ENCODE data around the gene CFAP251. TPM values are rescaled to one million over a fixed set of nuclear protein-coding genes. Genes with fewer than 3 reads are reported as not detected.

CFAP251 gene
- total RNA-seq, 2 experiments from 2014 or later: 0.28 to 0.33 TPM

GRCh38 chr12:121921066-121921465, 2.7 kb downstream of the CFAP251 start:
- Histone ChIP-seq H3K9me3 (ENCODE audit: control insufficient read depth in 1 of 2, insufficient read depth in 1 of 2, low read length in 2 of 2) (no peaks in the 10 kb centered on the region), H3K4me3 (ENCODE audit: low read length) (no peak overlapping the region), H3K27ac (ENCODE audit: low read depth in 1 of 2, low read length in 2 of 2) (no peak overlapping the region), H3K27me3 (ENCODE audit: control insufficient read depth in 1 of 2, insufficient read depth in 2 of 2, low read length in 2 of 2) (no peaks in the 10 kb centered on the region), H3K4me1 (ENCODE audit: insufficient read depth, low read length) (peaks cover 14% of the 10 kb centered on the region), H3K36me3 (ENCODE audit: insufficient read depth, low read length) (peaks cover 11% of the 10 kb centered on the region)
- H3K4me3 Mint-ChIP-seq: no peak overlapping the region
- POLR2A ChIA-PET: no interaction called here
- no peak for TF ChIP-seq CTCF (IDR thresholded peaks at IDR 0.05)
- peaks cover 8% of the 10 kb centered on the region for H3K4me1 Mint-ChIP-seq (ENCODE audit: low read depth)
- intact Hi-C loops (cut with DNase I, micrococcal nuclease): no loop called here
- DNase-seq (no peak), ATAC-seq (ENCODE audit: poor library complexity) (no peak)
- no peak overlapping the region for H3K27ac Mint-ChIP-seq
- CTCF ChIA-PET: no interaction called here
- H3K36me3 Mint-ChIP-seq (ENCODE audit: low read depth): peaks cover 19% of the 10 kb centered on the region
- H3K27me3 Mint-ChIP-seq: no peaks in the 10 kb centered on the region
- no peaks in the 10 kb centered on the region for H3K9me3 Mint-ChIP-seq

GRCh38 chr12:121925358-121925695, 6.9 kb downstream of the CFAP251 start:
- ATAC-seq (ENCODE audit: poor library complexity) (no peak), DNase-seq (no peak)
- TF ChIP-seq CTCF (IDR thresholded peaks at IDR 0.05): no peak
- Mint-ChIP-seq H3K27ac (no peak overlapping the region), H3K4me3 (no peak overlapping the region), H3K4me1 (ENCODE audit: low read depth) (no peaks in the 10 kb centered on the region), H3K9me3 (no peaks in the 10 kb centered on the region), H3K36me3 (ENCODE audit: low read depth) (no peaks in the 10 kb centered on the region), H3K27me3 (no peaks in the 10 kb centered on the region)
- POLR2A ChIA-PET: no interaction called here
- no peaks in the 10 kb centered on the region for H3K9me3 ChIP-seq (ENCODE audit: control insufficient read depth in 1 of 2, insufficient read depth in 1 of 2, low read length in 2 of 2)
- H3K36me3 ChIP-seq (ENCODE audit: insufficient read depth, low read length): no peaks in the 10 kb centered on the region
- intact Hi-C loops (cut with DNase I, micrococcal nuclease): no loop called here
- no peaks in the 10 kb centered on the region for H3K4me1 ChIP-seq (ENCODE audit: insufficient read depth, low read length)
- H3K4me3 ChIP-seq (ENCODE audit: low read length): no peak overlapping the region
- no peaks in the 10 kb centered on the region for H3K27me3 ChIP-seq (ENCODE audit: control insufficient read depth in 1 of 2, insufficient read depth in 2 of 2, low read length in 2 of 2)
- CTCF ChIA-PET: no interaction called here
- no peak overlapping the region for H3K27ac ChIP-seq (ENCODE audit: low read depth in 1 of 2, low read length in 2 of 2)

- peak in 2 of 14 experiments; percentile 35 to 38 for DNase-seq
- no peak overlapping the region for H3K27ac Mint-ChIP-seq
Measured at GRCh38 chr12:121926874-121927706, 8.7 kb downstream of the CFAP251 start.

More at GRCh38 chr12:121926874-121927706, 8.7 kb downstream of the CFAP251 start:
- H3K4me1 Mint-ChIP-seq (ENCODE audit: low read depth): no peaks in the 10 kb centered on the region
- Histone ChIP-seq H3K36me3 (ENCODE audit: insufficient read depth, low read length) (no peaks in the 10 kb centered on the region), H3K4me3 (ENCODE audit: low read length) (no peak overlapping the region), H3K27ac (ENCODE audit: low read depth in 1 of 2, low read length in 2 of 2) (no peak overlapping the region), H3K9me3 (ENCODE audit: control insufficient read depth in 1 of 2, insufficient read depth in 1 of 2, low read length in 2 of 2) (no peaks in the 10 kb centered on the region), H3K27me3 (ENCODE audit: control insufficient read depth in 1 of 2, insufficient read depth in 2 of 2, low read length in 2 of 2) (no peaks in the 10 kb centered on the region), H3K4me1 (ENCODE audit: insufficient read depth, low read length) (no peaks in the 10 kb centered on the region)
- H3K9me3 Mint-ChIP-seq: no peaks in the 10 kb centered on the region
- no peaks in the 10 kb centered on the region for H3K36me3 Mint-ChIP-seq (ENCODE audit: low read depth)
- H3K27me3 Mint-ChIP-seq: no peaks in the 10 kb centered on the region
- CTCF ChIA-PET: interaction anchor here (1.0 kb wide), 1 partner anchor 39 kb away, joined by 3 read pairs; no protein-coding TSS in a partner anchor
- POLR2A ChIA-PET: no interaction called here
- TF ChIP-seq CTCF (IDR thresholded peaks at IDR 0.05): no peak
- H3K4me3 Mint-ChIP-seq: no peak overlapping the region
- intact Hi-C loops (cut with DNase I, micrococcal nuclease): no loop called here
- no peak for ATAC-seq (ENCODE audit: poor library complexity)

Data from CD4-positive, alpha-beta T cell (primary cell).